Thyroid gland (tissue), 4 donors: ENCODE measurements around the gene C1QTNF12. TPM values are rescaled to one million over a fixed set of nuclear protein-coding genes. Genes with fewer than 3 reads are reported as not detected.
"Not testable (repeated sequence)": the region's sequence is repeated elsewhere in the genome, so short reads cannot be mapped to it uniquely, and the experiment has no call there.

ENCODE experiments used
- DNase-seq, 2 donors: peaks; one replicate each; pipeline ENCODE4 v3.0.0-alpha.2; 2019
- H3K27ac ChIP-seq, 3 donors: fragments of 200-600 bp; sonication (generic); 1 replicate in 2 of 3; 2 replicates in 1 of 3; pipeline ENCODE4 v1.5.1; 2016 to 2019; ENCODE audit warnings: mild to moderate bottlenecking in 1 of 3, moderate library complexity in 1 of 3
- H3K27me3 ChIP-seq: fragments of 200-600 bp; sonication (generic); one replicate; pipeline ENCODE4 v1.5.1; 2019
- H3K36me3 ChIP-seq, 2 donors: fragments of 200-600 bp; sonication (generic); one replicate each; pipeline ENCODE4 v1.5.1; 2016 to 2019
- H3K4me1 ChIP-seq, 2 donors: fragments of 200-600 bp; sonication (generic); one replicate each; pipeline ENCODE4 v1.5.1; 2017 to 2019
- H3K4me3 ChIP-seq, 3 donors: fragments of 200-600 bp; sonication (generic); replicated peaks in 1 of 3; 1 replicate in 2 of 3; 2 replicates in 1 of 3; pipeline ENCODE4 v1.5.1; 2016; ENCODE audit warnings: mild to moderate bottlenecking in 1 of 3
- H3K9me3 ChIP-seq: fragments of 200-600 bp; sonication (generic); one replicate; pipeline ENCODE4 v1.5.1; 2017
- POLR2A ChIP-seq, 2 donors: fragments of 450-650 bp; IDR thresholded peaks; one replicate each; pipeline ENCODE4 v1.6.1; 2017; ENCODE audit warnings: antibody characterized with exemption in 2 of 2, mild to moderate bottlenecking in 2 of 2, moderate library complexity in 1 of 2
- WGBS, 2 donors: methylation state at CpG; one replicate each; pipeline ENCODE4 v1.1.5; 2017; 5-methylcytosine and 5-hydroxymethylcytosine counted together
- intact Hi-C: fragments of 100-400 bp; cut with DNase I; formaldehyde crosslinking; loops from one replicate; pipeline ENCODE4 v1.15.1; 2023
- total RNA-seq, 4 donors: library from RNA; depleted of rRNA; stranded (reverse); fragments of >200 nt; gene quantifications; one replicate each; pipeline ENCODE4 v1.2.3, GENCODE V29; 2016
- TF ChIP-seq, protein P1 (sequence below), 6 experiments: fragments of 200-600 bp in 3 of 6; fragments of 450-650 bp in 3 of 6; sonication (generic) in 3 of 6; IDR thresholded peaks; one replicate each; pipeline ENCODE4 v1.5.1; 2016 to 2019; ENCODE audit warnings: antibody characterized with exemption in 6 of 6, mild to moderate bottlenecking in 2 of 6, inconsistent platforms in 1 of 6, moderate library complexity in 1 of 6

Gene C1QTNF12
- total RNA-seq, 4 donors from 2014 or later: 0.83 TPM; not detected in 3

DNA sequence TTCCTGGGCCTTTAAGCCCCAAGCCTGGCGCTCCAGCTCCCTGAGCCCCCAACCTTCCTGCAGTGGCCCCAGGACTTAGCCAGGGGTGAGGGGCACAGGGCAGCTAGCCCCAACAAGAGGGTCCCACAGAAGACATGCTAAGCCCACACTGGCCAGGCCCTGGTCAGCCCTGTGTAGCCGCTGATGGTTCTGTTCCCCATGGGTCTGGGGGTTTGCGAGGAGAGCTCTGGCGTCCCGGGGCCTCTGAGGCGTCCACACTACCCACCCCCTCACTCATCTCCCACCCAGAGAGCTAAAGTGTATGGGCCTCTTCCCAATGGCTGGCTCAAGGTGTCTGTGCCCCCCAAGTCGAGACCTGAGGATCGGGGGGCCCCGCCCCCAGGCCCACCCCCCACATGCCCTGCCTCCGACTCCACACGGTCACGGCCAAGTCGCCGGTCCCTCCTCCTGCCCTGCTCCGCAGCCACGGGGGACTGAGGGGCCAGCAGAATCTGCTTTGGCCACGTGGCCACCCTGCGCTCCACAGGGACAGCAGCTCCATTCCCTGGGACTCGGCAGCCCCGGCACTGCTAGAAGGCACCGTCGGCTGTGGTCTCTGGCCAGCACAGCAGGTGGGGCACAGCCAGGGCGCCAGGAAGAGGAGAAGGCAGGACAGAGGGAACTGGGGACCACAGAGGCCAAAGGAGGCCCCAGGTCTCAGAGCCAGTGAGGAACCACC, 47.9 kb downstream of the C1QTNF12 start:
- intact Hi-C loops: no loop called here
- no peak overlapping the region for H3K27ac ChIP-seq
- H3K9me3 ChIP-seq: no peaks in the 10 kb centered on the region
- no peak overlapping the region for H3K4me3 ChIP-seq
- TF ChIP-seq, protein P1, sequence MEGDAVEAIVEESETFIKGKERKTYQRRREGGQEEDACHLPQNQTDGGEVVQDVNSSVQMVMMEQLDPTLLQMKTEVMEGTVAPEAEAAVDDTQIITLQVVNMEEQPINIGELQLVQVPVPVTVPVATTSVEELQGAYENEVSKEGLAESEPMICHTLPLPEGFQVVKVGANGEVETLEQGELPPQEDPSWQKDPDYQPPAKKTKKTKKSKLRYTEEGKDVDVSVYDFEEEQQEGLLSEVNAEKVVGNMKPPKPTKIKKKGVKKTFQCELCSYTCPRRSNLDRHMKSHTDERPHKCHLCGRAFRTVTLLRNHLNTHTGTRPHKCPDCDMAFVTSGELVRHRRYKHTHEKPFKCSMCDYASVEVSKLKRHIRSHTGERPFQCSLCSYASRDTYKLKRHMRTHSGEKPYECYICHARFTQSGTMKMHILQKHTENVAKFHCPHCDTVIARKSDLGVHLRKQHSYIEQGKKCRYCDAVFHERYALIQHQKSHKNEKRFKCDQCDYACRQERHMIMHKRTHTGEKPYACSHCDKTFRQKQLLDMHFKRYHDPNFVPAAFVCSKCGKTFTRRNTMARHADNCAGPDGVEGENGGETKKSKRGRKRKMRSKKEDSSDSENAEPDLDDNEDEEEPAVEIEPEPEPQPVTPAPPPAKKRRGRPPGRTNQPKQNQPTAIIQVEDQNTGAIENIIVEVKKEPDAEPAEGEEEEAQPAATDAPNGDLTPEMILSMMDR (IDR thresholded peaks at IDR 0.05): no peak
- no peak for TF ChIP-seq POLR2A (IDR thresholded peaks at IDR 0.05)
- H3K4me1 ChIP-seq: peaks cover 0 to 9% of the 10 kb centered on the region in 2 donors
- H3K36me3 ChIP-seq: no peaks in the 10 kb centered on the region
- H3K27me3 ChIP-seq: no peaks in the 10 kb centered on the region
- 62 to 75% methylated on average over 14 to 19 of the region's 23 CpGs for WGBS, 2 donors
- DNase-seq: no peak

DNA sequence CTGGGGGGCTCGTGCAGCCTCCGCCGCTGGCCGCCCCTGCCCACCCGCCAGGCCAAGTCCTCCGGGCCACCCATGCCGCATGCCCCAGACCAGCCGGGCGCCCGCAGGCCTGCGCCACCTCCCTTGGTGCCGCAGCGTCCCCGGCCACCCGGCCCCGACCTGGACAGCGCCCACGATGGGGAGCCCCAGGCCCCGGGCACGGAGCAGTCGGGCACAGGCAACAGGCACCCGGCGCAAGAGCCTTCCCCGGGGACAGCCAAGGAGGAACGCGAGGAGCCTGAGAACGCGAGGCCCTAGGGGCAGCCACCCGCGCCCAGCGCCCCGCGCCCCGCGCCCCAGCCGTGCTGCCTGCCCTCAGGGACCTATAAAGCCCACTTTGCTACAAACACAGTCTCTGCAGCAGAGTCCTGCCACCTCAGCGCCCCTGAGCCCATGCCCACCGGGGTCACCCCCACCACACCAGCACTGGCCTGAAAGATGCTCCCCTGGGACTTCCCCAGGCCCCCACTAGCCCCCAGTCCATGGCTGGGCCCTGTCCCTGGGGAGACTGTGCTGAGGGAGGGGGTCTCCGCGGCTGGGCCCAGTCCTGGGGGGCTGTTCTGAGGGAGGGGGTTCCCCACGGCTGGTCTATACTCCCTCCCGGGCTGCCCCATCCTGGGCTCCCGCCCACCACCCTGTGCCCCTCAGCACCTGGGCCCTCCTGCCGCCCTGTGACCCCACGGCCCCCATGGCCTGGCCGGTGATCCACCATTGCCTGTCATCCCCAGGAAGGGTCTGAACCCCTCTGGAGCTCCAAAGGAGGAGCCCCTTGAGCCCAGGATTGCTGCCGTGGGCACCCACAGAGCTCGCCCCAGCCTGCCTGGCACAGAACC, 48.7 kb downstream of the C1QTNF12 start:
- intact Hi-C loops: no loop called here
- no peaks in the 10 kb centered on the region for H3K27me3 ChIP-seq
- H3K4me1 ChIP-seq: peaks cover 0 to 9% of the 10 kb centered on the region in 2 donors
- H3K9me3 ChIP-seq: no peaks in the 10 kb centered on the region
- H3K4me3 ChIP-seq: no peak overlapping the region
- no peaks in the 10 kb centered on the region for H3K36me3 ChIP-seq
- WGBS, 2 donors: 89 to 100% methylated on average over 2 to 23 of the region's 48 CpGs
- TF ChIP-seq POLR2A (IDR thresholded peaks at IDR 0.05): no peak
- TF ChIP-seq, protein P1 (IDR thresholded peaks at IDR 0.05): no peak
- DNase-seq: no peak
- H3K27ac ChIP-seq: no peak overlapping the region

DNA sequence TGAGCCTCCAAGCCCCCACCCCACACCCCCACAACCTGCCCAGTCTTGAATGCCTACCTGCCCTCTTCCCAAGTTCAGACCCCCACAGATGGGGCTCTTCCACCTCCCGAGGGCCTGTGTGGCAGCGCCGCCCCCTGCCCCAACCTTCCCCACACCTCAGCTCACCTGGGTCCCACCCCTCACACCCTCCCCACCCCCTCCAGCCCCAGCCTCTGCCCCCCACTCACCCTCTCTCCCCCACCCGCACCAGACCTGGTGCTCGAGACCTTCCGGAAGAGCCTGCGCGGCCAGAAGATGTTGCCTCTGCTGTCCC, 49.4 kb downstream of the C1QTNF12 start:
- no peak for DNase-seq
- Histone ChIP-seq H3K9me3 (no peaks in the 10 kb centered on the region), H3K27ac (no peak overlapping the region), H3K4me1 (peaks cover 0 to 9% of the 10 kb centered on the region in 2 donors), H3K4me3 (no peak overlapping the region), H3K27me3 (no peaks in the 10 kb centered on the region), H3K36me3 (no peaks in the 10 kb centered on the region)
- no peak for TF ChIP-seq POLR2A (IDR thresholded peaks at IDR 0.05)
- TF ChIP-seq, protein P1 (IDR thresholded peaks at IDR 0.05): no peak
- WGBS, 2 donors: 82 to 83% methylated on average over 3 to 7 of the region's 8 CpGs
- intact Hi-C loops: no loop called here

GRCh38 chr1:1196431-1197187, 49.9 kb downstream of the C1QTNF12 start:
- Histone ChIP-seq H3K36me3 (no peaks in the 10 kb centered on the region), H3K9me3 (no peaks in the 10 kb centered on the region), H3K27me3 (no peaks in the 10 kb centered on the region), H3K27ac (no peak overlapping the region), H3K4me3 (no peak overlapping the region), H3K4me1 (peaks cover 0 to 9% of the 10 kb centered on the region in 2 donors)
- TF ChIP-seq POLR2A (IDR thresholded peaks at IDR 0.05): no peak
- TF ChIP-seq, protein P1 (IDR thresholded peaks at IDR 0.05): no peak
- 80 to 84% methylated on average over 11 of the region's 13 CpGs for WGBS, 2 donors
- intact Hi-C loops: no loop called here
- no peak for DNase-seq

DNA sequence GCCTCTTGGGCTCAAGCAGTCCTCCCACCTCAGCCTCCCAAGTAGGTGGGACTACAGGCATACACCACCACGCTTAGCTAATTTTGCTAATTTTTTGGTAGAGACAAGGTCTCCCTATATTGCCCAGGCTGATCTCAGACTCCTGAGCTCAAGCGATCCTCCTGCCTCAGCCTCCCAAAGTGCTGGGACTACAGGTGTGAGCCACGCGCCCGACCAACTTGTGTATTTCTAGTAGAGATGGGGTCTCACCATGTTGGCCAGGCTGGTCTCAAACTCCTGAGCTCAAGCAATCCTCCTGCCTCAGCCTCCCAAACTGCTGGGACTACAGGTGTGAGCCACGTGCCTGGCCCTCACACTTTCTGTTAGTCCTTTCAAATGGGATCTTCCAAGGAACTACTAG, 50.8 kb downstream of the C1QTNF12 start:
- DNase-seq, H3K4me1 ChIP-seq, H3K36me3 ChIP-seq, H3K27ac ChIP-seq, H3K4me3 ChIP-seq, intact Hi-C loops, H3K27me3 ChIP-seq, H3K9me3 ChIP-seq: not testable (repeated sequence)
- 95% methylated on average over 6 of the region's 6 CpGs for WGBS, 2 donors
